SHP77 (cell line): ENCODE results near the gene GPI.
"Not testable (repeated sequence)": the region's sequence is repeated elsewhere in the genome, so short reads cannot be mapped to it uniquely, and the experiment has no call there.

ENCODE experiments used
- DNase-seq, 2 experiments: peaks; one replicate each; lab custom pipeline; 2025; lab: John Stamatoyannopoulos, UW

Gene GPI

DNA sequence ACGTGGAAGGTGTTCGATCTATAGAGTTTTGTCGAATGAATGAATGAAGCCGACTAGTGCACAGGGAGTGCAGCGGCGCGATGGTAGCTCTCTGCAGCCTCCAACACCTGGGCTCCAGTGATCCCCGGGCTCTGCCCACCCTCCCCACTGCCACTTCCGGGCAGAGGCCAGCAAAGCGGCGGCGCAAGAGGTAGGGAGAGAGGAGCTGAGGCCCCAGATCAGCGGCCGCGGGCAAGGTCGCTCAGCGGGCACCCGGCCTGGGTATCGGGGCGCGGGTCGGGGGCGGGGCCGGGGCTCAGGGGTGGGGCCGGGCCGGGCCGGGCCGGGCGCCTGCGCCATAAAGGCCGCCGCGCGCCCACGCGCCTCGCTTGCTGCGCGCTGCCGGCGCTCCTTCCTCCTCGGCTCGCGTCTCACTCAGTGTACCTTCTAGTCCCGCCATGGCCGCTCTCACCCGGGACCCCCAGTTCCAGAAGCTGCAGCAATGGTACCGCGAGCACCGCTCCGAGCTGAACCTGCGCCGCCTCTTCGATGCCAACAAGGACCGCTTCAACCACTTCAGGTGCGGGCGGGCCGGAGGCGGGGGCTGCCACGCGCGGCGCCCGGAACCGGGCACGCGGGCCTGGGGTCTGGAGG lies at the start of gene GPI:
Gene GPI (plus strand): TSS at position 367 of the 633 bp plus-strand sequence. CDS start 71 bp downstream, at position 438.
- peak; percentile 69 to 82 for DNase-seq

DNA sequence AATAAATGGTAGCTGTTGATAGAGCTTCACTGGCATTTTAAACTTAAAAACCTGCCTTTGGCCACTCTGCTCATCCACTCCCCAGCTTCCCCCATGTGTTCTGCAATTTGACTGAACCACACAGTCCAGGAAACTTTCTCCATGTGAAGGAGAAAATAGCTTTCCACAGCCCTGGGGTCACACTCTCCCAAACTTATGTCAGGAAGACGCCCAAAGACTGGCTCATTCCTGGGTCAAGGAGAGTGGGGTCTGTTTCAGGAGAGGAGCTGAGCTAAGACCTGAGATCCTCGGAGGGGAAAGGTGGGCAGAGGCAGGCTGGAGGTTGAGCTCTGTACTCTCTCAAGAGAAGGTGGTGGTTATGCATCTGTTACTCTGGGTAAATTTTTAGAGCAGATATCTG lies 48.7 kb upstream of the GPI start:
- DNase-seq, result no peak

DNA sequence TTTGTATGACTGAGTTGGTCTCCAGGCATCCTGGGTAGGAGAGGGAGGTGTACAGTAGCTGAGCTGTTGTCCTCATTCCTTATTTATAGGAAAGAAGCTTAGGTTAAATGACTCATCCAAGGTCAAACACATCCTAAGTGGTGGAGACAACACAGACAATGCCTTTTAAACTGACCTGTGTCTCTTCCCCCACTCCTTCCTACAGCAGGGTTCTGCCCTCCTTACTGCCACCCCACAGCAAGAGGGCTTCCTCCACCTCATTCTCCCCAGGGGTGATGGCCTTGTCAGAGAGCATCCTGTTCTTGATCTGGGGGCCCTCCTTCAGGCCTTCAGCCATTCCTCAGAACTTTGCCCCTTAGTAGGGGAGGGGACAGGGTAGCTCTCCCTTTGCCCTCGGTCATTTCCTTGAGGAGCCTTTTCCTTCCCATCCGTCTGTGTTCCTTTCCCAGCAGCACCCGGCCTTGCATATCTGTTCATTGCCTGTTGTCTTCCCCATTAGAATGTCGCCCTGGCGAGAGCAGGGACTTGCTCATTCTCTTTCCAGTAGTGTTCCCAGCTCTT lies 48.2 kb upstream of the GPI start:
- no peak for DNase-seq

DNA sequence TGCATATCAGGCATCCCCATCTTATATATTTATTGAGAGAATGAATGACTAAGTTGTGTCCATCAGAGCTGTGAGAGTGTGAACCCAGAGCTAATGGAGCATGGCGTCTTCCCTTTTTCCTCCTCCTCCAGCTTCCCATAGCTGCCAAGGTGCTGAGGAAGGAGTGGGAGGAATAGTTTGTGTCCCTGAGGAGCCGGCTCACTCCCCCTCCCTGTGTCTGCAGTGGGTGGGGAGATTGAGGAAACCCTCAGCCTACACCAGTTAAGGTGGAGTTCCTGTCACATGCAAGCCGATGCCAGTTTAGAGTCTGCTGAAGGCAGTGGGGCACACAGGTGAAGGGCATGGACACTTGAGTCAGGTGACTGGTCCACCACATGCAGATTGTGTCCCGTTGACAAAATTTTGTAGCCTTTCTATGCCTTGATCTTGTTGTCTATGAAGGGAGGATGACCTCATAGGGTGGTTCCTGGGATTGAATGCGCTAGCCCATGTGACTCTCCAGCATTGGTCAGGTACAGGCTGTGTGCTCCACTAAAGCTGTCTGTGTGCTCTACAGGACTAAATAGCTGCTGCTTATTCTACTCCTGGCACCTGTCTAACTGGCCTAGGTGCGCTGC lies 47.6 kb upstream of the GPI start:
- DNase-seq, result no peak

DNA sequence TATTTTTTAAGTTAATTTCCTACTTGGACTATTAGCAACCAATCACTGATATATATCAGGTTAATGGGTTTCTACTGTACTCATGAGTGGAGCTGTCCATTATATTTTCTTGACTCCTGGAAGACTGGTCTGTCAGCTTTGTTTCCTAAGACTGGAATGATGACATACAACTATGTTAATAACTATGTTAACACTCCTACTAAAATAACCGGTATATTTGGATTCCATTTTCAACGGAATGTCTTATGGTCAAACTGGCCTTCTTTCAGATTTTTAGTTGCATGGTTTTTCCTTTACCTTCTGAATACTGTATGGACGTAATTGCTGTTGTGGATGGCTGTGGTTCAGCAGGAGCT lies 45.8 kb upstream of the GPI start:
- DNase-seq, result no peak

DNA sequence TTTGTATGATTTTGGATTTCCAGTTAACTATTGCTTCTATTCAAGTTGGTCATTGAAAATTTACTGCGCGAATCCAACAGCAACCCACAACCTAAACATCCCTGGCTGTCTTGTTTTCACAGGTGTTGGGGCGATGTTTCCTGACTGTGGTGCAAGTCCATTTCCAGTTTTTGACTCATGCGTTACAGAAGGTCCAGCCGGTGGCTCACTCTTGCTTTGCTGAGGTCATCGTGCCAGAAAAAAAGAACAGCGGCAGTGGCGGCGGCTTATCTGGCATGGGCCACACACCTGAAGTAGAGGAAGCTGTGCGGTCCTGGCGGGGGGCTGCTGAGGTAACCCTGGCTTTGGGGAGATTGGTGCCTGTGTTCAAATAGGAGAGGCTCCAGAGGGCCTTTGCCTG lies 45.2 kb upstream of the GPI start:
- DNase-seq, result no peak

DNA sequence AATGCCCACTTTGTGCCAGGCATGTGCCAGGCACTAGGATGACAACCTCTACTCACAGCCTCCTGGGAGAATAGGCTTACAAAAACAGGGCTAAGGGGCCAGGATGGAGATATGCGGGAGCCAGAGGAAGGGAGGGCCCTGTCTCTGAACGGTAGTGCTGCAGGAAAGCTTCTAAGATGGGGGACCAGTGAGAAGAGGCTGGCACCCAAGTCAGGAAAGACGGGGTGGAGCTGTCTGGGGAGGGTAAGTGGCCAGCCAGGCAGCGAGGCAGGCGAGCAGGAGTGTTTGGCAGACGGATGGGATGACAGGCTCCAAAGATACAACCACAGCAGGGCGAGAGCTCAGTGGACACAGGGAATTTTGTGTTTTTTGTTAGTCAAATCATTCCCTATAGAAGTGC lies 44.7 kb upstream of the GPI start:
- DNase-seq, result no peak

DNA sequence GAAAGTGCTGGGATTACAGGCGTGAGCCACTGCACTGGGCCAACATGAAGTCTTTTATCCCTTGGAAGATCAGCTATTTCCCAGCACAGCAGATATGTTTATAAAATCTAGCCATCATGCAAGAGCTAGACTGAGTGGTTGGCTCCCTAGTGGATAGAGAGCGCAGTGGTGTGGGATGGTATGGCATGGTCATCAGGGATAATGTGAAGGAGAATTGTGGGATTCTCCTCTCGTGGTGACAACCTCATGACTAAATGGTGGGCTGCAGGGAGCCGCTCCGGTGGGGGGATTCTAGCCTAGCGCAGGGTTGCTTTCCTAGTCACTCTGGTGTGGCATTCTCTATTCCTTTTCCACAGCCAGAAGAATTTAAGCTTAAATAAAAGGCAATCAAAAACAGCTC lies 43.3 kb upstream of the GPI start:
- DNase-seq, result no peak

DNA sequence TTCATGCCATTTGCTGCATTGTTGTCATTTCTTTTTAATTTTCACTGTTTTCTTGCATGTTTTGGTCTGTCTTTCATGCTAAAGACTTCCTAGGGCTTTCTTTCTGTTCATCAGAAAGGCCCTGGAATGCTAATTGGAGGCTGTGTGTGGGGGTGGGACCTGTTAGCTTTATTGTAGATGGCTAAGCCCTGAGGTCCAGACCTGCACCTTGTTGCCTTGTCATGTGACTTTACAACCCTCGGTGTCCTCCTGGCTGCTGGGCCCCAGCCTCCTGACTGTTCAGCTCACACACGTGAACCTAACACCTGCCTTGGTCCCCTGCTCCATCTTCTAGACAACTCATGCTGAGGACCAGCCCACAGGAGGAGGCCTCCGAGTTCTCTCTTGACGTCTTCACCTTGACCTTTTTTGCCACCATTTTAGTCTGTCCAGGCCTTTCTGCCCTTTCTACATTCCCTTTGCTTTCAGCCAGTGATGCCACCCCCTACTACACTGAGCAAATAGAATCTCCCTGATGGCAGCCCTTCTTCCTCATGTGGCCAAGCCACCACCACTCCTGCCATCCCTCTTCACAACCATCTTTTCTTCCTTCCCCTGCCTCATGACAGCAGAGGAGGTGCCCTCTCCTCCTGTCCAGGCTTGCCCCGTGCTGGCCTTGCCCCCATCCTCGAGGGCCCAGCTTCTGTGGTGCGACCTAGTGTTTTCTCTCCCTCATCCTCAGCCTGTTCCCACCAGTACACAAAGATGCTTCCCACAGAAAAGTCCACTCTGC lies 41.4 kb upstream of the GPI start:
- DNase-seq, result no peak

DNA sequence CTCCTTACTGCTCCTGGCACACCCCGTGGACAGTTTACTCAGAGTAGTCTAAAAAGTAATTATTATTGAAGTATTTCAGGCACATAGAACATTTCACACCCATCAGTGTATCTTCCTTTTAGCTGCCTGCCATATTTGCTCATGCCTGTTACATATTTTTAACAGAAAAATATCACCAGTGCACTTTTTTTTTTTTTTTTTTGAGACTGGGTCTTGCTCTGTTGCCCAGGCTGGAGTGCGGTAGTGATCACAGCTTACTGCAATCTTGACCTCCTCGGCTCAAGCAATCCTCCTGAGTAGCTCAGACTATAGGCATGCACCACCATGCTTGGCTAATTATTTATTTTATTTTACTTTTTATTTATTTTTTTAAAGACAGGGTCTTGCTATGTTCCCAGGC lies 40.7 kb upstream of the GPI start:
- no peak for DNase-seq

DNA sequence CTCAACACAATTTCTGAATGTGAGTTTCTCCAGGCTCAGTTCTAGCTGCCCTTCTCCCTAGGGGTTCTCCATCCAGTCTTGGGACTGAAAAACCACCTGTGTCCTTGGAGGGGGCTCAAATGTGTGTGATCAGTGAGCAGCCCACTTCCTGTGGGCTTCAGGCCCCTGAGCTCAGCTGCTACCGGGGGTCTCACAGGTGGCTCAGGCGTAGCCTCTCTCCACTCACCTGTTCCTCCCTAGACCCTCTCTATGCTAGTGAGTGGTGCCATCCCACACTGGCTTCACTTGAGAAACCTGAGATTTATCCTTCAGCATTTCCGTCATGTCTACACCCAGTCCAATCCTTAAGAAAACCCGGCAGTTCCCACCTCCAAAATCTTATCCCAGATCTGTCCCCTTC lies 39.8 kb upstream of the GPI start:
- no peak for DNase-seq

DNA sequence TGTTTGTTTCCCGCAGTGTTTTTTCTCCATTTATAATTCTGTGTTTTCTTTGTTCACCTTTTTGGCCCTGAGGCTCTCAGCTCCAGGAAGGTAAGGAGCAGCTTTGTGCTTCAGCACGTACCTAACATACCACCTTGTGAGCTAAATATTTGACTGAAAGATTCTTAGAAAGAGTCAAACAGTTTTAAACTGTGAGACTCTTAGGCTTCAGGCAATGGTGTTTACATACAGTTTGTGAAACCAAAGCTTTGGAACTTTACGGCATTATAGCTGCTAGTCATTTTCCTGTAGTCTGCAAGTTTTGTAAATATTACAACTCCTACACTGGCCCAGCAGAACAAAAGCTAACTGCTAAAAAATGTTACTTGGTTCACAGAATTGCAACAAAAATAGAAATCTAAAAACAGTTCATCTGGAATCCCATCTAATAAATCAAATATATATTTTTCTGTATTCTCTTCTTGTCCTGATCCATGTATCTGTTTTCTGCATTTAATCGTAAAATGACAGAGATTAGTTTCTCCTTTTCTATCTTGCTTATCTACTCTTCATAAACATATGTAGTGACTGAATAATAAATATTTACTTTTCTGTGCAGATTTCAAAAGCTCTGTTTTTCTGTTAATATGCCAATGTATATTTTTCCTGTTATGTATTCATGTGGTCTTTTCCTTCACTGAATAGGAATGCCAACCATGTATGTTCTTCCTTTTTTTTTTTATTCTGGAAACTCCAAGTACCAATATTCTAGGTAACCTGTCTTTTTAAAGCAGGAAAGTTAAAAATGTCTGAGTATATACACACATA lies 38.8 kb upstream of the GPI start:
- DNase-seq, result no peak

DNA sequence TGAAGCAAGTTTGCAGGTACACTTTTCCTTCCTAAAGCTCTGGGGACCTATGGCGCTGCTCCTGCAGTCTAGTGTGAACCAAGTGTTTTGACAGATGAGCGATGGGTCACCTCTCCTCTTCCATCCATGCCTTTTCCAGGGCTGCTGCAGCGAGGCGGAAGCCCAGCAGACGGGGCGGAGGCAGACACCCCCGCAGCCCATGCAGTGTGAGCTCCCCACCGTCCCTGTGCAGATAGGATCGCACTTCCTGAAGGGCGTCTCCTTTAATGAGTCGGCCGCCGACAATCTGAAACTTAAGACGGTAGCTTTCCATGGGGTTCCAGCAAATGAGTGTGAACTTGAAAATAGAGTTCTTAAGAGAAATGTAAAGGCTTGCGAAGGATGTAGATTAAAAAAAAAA lies 37.1 kb upstream of the GPI start:
- no peak for DNase-seq

DNA sequence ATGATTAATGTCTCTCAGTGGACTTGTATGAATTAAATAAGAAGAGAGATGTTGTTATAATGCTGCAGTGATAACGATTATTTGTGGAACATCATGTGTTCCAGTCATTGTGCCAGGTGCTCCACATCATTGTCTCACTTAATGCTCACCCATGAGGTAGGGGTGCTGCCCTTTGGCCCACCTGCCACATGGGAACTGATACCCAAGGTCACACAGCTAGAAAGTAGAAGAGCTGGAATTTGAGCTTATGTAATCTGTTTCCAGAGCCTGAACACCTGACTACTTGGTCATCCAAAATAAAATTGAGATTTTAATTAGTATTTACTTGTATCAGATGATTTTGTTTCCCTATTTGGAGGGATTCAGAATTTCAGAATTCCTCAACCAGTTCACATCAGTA lies 36.0 kb upstream of the GPI start:
- DNase-seq, result no peak

DNA sequence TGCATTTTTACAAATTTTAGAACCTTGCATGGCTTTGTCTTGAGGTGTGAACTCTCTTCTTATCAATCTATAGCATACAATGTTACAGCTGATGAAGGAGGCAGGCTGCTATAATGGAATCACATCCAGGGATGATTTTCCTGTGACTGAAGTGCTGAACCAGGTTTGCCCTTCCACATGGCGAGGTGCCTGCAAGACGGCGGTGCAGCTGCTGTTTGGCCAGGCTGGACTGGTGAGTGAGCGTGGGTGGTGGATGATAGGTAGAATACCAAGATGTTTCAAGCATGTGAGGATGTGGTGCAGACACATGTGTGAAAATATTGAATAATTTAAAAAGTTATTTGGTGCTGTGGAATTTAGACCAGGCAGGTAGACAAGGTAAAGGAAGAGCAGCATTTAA lies 34.9 kb upstream of the GPI start:
- DNase-seq, result no peak

DNA sequence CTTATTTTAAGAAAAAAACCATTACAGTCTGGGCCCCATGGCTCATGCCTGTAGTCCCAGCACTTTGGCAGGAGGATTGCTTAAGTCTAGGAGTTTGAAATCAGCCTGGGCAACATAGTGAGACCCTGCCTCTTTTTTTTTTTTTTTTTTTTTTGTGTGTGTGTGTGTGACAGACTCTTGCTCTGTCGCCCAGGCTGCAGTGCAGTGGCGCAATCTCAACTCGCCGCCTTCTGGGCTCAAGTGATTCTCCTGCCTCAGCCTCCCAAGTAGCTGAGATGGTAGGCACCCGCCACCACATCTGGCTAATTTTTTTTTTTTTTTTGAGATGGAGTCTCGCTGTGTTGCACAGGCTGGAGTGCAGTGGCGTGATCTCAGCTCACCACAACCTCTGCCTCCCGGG lies 34.4 kb upstream of the GPI start:
- DNase-seq, result not testable (repeated sequence)

DNA sequence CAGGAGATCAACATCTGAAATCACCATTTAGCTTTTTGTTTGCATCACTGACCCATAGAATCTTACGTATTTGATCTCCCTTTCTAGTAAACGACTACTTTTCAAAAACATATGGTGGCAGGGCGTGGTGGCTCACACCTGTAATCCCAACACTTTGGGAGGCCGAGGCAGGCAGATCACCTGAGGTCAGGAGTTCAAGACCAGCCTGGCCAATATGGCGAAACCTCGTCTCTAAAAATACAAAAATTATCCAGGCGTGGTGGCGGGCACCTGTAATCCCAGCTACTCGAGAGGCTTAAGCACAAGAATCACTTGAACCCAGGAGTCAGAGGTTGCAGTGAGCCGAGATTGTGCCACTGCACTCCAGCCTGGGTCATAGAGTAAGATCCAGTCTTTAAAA lies 33.4 kb upstream of the GPI start:
- DNase-seq, result not testable (repeated sequence)

DNA sequence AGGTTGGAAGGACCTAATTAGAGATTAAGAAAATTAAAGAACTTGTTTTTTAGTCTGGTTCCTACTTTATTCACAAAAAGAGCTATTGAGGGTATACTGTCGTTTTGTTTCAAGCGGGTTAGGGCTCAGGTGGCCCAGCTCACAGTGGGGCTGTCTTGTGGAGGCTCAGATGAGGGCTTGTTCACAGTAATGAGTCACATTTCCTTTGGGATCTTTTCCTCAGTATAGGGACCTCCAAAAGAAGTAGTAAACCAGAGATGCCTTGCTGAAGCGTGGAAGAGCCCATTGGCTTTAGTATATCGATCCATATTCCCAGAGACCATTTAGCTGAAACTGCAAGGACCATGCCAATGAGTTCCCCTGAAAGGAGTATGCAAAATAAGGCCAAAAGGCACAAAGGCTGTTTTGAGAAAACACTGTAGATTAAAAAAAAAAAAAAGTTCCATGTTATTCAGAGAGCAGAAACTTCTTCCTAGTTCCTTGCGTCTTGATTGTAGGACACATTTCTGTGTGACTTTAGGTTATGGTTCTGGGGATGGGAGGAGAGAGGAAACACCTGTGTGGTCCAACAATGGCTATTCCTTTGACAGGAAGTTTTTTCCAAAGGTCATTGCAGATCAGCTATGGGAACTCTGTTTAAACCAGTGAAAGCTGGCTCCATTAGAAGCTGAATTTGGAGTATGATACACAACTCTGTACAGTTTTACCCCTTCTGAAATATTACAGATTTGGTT lies 32.8 kb upstream of the GPI start:
- DNase-seq, result no peak

DNA sequence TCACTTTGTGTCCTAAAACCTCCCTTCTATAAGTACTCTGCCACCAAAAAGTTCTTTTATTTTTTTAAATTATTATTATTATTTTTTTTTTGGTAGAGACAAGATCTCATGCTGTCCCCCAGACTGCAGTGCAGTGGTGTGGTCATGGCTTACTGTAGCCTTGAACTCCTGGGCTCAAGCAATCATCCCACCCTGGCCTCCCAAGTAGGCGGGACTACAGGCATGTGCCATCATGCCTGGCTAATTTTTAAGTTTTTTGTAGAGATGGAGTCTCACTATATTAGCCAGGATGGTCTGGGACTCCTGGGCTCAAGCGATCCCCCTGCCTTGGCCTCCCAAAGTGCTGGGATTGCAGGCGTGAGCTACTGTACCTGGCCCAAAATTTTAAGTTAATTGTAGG lies 29.1 kb upstream of the GPI start:
- DNase-seq, result no peak

DNA sequence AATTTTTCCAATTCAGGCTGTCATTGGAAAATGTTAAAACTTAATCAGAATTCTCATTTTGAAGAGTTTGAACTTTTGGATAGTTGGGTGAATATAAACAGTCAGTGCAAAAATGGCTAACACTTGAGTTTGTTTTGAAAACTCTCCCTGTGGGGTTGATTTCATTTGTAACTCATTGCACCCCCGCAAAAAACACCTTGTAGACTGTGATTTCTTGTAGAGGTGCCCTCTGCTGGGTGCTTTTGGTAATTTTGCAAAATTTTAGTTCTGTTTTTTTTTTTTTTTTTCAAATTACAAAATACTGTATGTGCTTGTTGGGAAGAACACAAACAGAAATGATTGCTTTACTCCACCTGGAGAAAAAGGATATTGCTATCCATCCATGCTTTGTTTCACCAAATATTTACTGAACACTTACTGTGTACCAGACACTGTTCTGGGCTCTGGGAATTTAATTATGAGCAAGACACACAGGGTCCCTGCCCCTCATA lies 28.2 kb upstream of the GPI start:
- DNase-seq, result peak in 1 of 2 experiments; percentile 11

DNA sequence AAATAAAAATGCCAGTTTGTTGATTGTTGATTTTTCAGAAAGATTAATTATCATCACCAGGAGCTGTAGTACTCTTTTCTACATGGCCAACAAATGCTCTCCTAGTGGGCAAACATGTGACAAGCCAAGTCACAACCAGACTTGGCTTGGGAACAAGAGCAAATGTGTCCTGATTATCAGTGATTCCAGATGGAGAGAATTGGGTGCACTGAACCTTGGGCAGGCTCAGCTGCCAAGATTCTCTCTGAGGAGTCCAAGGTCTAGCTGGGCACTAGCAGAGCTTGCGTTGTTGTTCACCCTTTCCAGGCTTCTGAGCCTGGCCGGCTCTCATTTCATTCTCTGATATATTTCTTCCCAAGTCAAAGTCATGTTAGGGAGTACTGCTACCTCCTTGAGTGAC lies 27.3 kb upstream of the GPI start:
- no peak for DNase-seq
